ENCODE measurements around the gene CEP128. TPM values are rescaled to one million over a fixed set of nuclear protein-coding genes. Genes with fewer than 3 reads are reported as not detected.
A peak's percentile ranks its signal among the peaks of the same experiment; 100 is the strongest.

Gene CEP128
- total and polyA plus RNA-seq, 5 donors from 2014 or later = 9.3 to 82.8 (median 10.8) TPM

DNA sequence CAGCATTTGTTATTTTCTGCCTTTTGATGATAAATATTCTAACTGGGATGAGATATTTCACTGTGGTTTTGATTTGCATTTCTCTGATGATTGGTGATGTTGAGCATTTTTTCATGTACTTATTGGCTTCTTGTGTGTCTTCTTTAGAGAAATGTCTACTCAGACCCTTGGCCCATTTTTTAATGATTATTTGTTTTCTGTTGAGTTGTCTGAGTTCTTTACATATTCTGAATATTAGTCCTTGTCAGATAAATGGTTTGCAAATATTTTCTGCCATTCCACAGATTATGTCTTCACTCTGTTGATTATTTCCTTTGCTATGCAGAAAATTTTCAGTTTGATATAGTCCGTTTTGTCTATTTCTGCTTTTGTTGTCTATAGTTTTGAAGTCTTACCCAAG lies 317.0 kb downstream of the CEP128 start:
- Histone ChIP-seq H3K36me3 (ENCODE audit: control insufficient read depth, insufficient read depth, low read length) (no peaks in the 10 kb centered on the region), H3K9me3 (ENCODE audit: control insufficient read depth in 2 of 2, low read length in 2 of 2) (no peaks in the 10 kb centered on the region), H3K27ac (ENCODE audit: insufficient read depth, low read length, poor library complexity, severe bottlenecking) (no peak overlapping the region), H3K4me1 (ENCODE audit: control insufficient read depth, insufficient read depth, low read length, poor library complexity, severe bottlenecking) (no peaks in the 10 kb centered on the region), H3K4me3 (ENCODE audit: low read depth, low read length) (no peak overlapping the region), H3K27me3 (ENCODE audit: control insufficient read depth, insufficient read depth, low read length) (no peaks in the 10 kb centered on the region)
- Mint-ChIP-seq H3K36me3 (no peaks in the 10 kb centered on the region), H3K27ac (no peak overlapping the region), H3K4me3 (no peak overlapping the region), H3K9me3 (peaks cover 2 to 17% (median 7%) of the 10 kb centered on the region in 7 donors), H3K27me3 (no peaks in the 10 kb centered on the region), H3K4me1 (peaks cover 0 to 9% (median 2%) of the 10 kb centered on the region in 4 donors)
- DNase-seq (no peak), ATAC-seq (ENCODE audit: low read depth in 2 of 2) (no peak)

DNA sequence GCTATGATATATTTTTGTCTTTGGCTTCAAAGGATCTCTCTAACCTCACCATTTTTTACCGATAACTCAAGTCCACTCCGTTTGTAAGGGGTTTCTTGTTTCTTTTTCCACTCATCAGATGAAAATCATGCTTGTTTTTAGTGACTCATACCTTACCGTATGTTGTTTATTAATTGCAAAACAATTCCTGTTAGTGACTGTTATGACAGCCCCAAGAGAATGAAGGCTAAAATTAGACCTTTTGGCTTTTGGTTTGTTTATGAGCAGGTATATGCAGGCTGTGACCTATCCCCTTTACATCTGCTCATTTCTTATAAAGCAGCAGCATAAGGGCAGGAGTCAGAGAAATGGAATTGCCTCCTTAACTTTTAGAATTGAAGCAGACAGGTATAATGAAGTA lies 319.8 kb downstream of the CEP128 start:
- H3K27ac ChIP-seq (ENCODE audit: insufficient read depth, low read length, poor library complexity, severe bottlenecking) = no peak overlapping the region
- no peak overlapping the region for H3K4me3 Mint-ChIP-seq
- peaks cover 0 to 11% (median 3%) of the 10 kb centered on the region in 4 donors for H3K4me1 Mint-ChIP-seq
- peaks cover 0 to 17% (median 7%) of the 10 kb centered on the region in 7 donors for H3K9me3 Mint-ChIP-seq
- no peaks in the 10 kb centered on the region for H3K27me3 Mint-ChIP-seq
- peak overlapping the region in 1 of 3 donors; percentile 24 for H3K27ac Mint-ChIP-seq
- H3K9me3 ChIP-seq (ENCODE audit: control insufficient read depth in 2 of 2, low read length in 2 of 2) = no peaks in the 10 kb centered on the region
- peak in 1 of 2 donors; percentile 39 for ATAC-seq (ENCODE audit: low read depth in 2 of 2)
- no peaks in the 10 kb centered on the region for H3K4me1 ChIP-seq (ENCODE audit: control insufficient read depth, insufficient read depth, low read length, poor library complexity, severe bottlenecking)
- no peak for DNase-seq
- H3K27me3 ChIP-seq (ENCODE audit: control insufficient read depth, insufficient read depth, low read length) = no peaks in the 10 kb centered on the region
- H3K36me3 Mint-ChIP-seq = no peaks in the 10 kb centered on the region
- H3K36me3 ChIP-seq (ENCODE audit: control insufficient read depth, insufficient read depth, low read length) = no peaks in the 10 kb centered on the region
- no peak overlapping the region for H3K4me3 ChIP-seq (ENCODE audit: low read depth, low read length)

DNA sequence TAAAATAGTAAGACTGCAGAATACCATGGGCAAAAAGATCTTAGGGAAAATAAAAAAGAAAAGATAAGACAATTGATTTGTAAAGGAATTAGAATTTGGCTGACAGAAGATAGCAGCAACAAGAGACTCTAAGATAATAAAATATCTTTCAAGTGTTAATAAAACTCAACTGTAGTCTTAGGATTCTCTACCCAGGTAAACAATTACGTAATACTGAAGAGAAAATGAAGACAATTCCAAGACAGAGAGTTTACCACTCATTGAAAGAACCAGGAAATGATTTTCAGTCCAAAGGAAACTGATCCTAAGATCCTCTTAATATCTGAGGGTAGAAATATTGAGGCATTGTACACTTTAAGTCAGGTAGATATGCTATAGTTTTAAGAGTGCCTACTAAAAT lies 321.1 kb downstream of the CEP128 start:
- Histone ChIP-seq H3K27me3 (ENCODE audit: control insufficient read depth, insufficient read depth, low read length) (no peaks in the 10 kb centered on the region), H3K9me3 (ENCODE audit: control insufficient read depth in 2 of 2, low read length in 2 of 2) (no peaks in the 10 kb centered on the region), H3K27ac (ENCODE audit: insufficient read depth, low read length, poor library complexity, severe bottlenecking) (no peak overlapping the region), H3K4me1 (ENCODE audit: control insufficient read depth, insufficient read depth, low read length, poor library complexity, severe bottlenecking) (no peaks in the 10 kb centered on the region), H3K4me3 (ENCODE audit: low read depth, low read length) (no peak overlapping the region), H3K36me3 (ENCODE audit: control insufficient read depth, insufficient read depth, low read length) (no peaks in the 10 kb centered on the region)
- ATAC-seq (ENCODE audit: low read depth in 2 of 2) (no peak), DNase-seq (no peak)
- no peak overlapping the region for H3K4me3 Mint-ChIP-seq
- peaks cover 0 to 18% (median 7%) of the 10 kb centered on the region in 4 donors for H3K4me1 Mint-ChIP-seq
- H3K36me3 Mint-ChIP-seq = no peaks in the 10 kb centered on the region
- no peaks in the 10 kb centered on the region for H3K27me3 Mint-ChIP-seq
- no peak overlapping the region for H3K27ac Mint-ChIP-seq
- peaks cover 0 to 13% (median 7%) of the 10 kb centered on the region in 7 donors for H3K9me3 Mint-ChIP-seq

DNA sequence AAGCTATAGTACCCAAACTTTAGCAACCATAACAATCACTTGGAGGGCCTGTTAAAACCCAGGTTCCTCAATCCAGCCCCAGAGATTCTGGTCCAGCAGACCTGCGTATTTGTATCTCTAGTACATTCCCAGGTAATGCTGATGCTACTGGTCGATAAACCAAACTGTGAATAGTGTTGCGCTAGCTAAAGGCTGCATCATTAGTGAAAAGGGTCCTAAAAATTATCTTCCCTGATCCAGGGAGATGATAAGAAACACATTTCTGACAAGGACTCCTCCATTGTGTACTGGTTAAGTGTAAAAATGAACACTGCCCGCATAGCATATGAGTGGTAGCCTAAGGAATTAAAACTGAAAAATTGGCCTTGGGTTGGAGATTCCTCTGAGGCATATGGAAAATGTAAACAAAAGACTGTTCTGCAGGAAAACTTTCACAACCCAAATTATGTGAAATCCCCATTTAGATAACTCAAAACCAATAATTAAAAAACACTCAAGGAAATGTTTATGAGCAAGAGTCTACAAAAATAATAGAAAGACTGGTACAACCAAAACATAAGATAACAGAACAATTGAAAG lies 322.7 kb downstream of the CEP128 start:
- ATAC-seq (ENCODE audit: low read depth in 2 of 2) (no peak), DNase-seq (no peak)
- Mint-ChIP-seq H3K4me3 (no peak overlapping the region), H3K36me3 (no peaks in the 10 kb centered on the region), H3K27ac (no peak overlapping the region), H3K9me3 (peaks cover 0 to 7% (median 2%) of the 10 kb centered on the region in 7 donors), H3K27me3 (no peaks in the 10 kb centered on the region), H3K4me1 (peaks cover 0 to 27% (median 6%) of the 10 kb centered on the region in 4 donors)
- no peak overlapping the region for H3K27ac ChIP-seq (ENCODE audit: insufficient read depth, low read length, poor library complexity, severe bottlenecking)
- H3K36me3 ChIP-seq (ENCODE audit: control insufficient read depth, insufficient read depth, low read length) = no peaks in the 10 kb centered on the region
- no peaks in the 10 kb centered on the region for H3K4me1 ChIP-seq (ENCODE audit: control insufficient read depth, insufficient read depth, low read length, poor library complexity, severe bottlenecking)
- H3K4me3 ChIP-seq (ENCODE audit: low read depth, low read length) = no peak overlapping the region
- no peaks in the 10 kb centered on the region for H3K27me3 ChIP-seq (ENCODE audit: control insufficient read depth, insufficient read depth, low read length)
- no peaks in the 10 kb centered on the region for H3K9me3 ChIP-seq (ENCODE audit: control insufficient read depth in 2 of 2, low read length in 2 of 2)

DNA sequence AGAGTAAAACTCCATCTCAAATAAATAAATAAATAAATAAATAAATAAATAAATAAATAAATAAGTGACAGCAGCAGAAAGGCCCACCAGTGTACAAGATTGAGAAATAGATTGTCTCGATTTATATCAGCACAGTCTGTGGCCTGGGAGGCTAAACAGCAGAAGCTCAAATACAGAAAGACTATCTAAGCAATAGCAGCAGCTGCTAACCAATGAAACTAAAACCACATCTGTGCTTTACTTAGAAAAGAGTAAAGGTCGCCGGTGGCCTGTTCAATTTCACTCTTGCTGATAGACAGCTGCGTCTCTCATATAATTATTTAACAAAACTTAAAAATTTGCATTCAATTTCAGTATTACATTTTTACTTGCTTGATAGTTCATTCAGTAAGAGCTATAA lies 325.7 kb downstream of the CEP128 start:
- H3K4me3 ChIP-seq (ENCODE audit: low read depth, low read length) = no peak overlapping the region
- H3K4me1 ChIP-seq (ENCODE audit: control insufficient read depth, insufficient read depth, low read length, poor library complexity, severe bottlenecking) = no peaks in the 10 kb centered on the region
- H3K27ac Mint-ChIP-seq = no peak overlapping the region
- H3K36me3 ChIP-seq (ENCODE audit: control insufficient read depth, insufficient read depth, low read length) = no peaks in the 10 kb centered on the region
- H3K9me3 Mint-ChIP-seq = peaks cover 0 to 1% (median 0%) of the 10 kb centered on the region in 7 donors
- H3K4me3 Mint-ChIP-seq = no peak overlapping the region
- no peaks in the 10 kb centered on the region for H3K36me3 Mint-ChIP-seq
- H3K9me3 ChIP-seq (ENCODE audit: control insufficient read depth in 2 of 2, low read length in 2 of 2) = no peaks in the 10 kb centered on the region
- ATAC-seq (ENCODE audit: low read depth in 2 of 2) (no peak), DNase-seq (peak in 1 of 3 donors; percentile 20)
- no peaks in the 10 kb centered on the region for H3K27me3 ChIP-seq (ENCODE audit: control insufficient read depth, insufficient read depth, low read length)
- no peaks in the 10 kb centered on the region for H3K27me3 Mint-ChIP-seq
- no peak overlapping the region for H3K27ac ChIP-seq (ENCODE audit: insufficient read depth, low read length, poor library complexity, severe bottlenecking)
- peaks cover 0 to 18% (median 6%) of the 10 kb centered on the region in 4 donors for H3K4me1 Mint-ChIP-seq

DNA sequence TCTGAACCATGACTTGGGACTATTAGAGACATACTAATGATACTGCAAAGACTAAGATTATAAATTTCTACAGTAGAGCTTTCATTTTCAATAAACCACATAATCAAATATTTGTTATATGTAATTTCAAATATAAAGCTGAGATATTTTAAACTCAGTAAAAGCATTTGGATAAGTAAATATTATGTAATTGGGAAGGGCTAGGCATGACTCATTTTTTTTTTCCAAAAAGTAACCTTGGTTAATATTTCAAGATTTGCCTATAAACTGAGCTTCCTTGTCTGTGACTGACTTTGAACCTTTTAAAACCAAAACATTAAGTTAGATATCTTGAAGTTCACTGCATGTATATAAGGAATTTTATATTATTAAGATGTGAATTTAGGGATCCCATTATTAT lies 332.5 kb downstream of the CEP128 start:
- no peaks in the 10 kb centered on the region for H3K27me3 ChIP-seq (ENCODE audit: control insufficient read depth, insufficient read depth, low read length)
- Mint-ChIP-seq H3K27me3 (no peaks in the 10 kb centered on the region), H3K4me3 (no peak overlapping the region), H3K27ac (no peak overlapping the region), H3K9me3 (peaks cover 0 to 1% (median 0%) of the 10 kb centered on the region in 7 donors), H3K36me3 (no peaks in the 10 kb centered on the region), H3K4me1 (peaks cover 0 to 9% (median under 1%) of the 10 kb centered on the region in 4 donors)
- no peak overlapping the region for H3K27ac ChIP-seq (ENCODE audit: insufficient read depth, low read length, poor library complexity, severe bottlenecking)
- H3K9me3 ChIP-seq (ENCODE audit: control insufficient read depth in 2 of 2, low read length in 2 of 2) = no peaks in the 10 kb centered on the region
- no peaks in the 10 kb centered on the region for H3K36me3 ChIP-seq (ENCODE audit: control insufficient read depth, insufficient read depth, low read length)
- no peak overlapping the region for H3K4me3 ChIP-seq (ENCODE audit: low read depth, low read length)
- no peak for DNase-seq
- H3K4me1 ChIP-seq (ENCODE audit: control insufficient read depth, insufficient read depth, low read length, poor library complexity, severe bottlenecking) = no peaks in the 10 kb centered on the region
- no peak for ATAC-seq (ENCODE audit: low read depth in 2 of 2)

DNA sequence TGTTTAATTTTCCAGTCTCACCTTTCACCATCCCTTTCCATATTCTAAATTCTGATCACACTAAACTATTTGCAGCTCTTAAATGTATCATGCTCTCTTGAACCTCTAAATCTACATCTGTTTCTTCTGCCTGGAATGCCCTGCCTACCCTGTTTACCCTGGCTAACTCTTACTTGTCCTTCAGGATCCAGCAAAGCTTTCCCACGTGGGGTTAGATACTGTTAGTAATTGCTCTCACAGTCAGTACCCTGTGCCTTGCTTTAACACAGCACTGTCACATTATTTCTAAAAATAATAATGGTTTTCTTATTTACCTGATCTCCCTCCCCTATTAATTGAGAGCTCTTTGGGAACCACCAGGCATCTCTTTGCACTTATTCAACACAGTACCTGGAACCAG lies 333.0 kb downstream of the CEP128 start:
- DNase-seq = no peak
- H3K9me3 Mint-ChIP-seq = peaks cover 0 to 1% (median 0%) of the 10 kb centered on the region in 7 donors
- Histone ChIP-seq H3K27ac (ENCODE audit: insufficient read depth, low read length, poor library complexity, severe bottlenecking) (no peak overlapping the region), H3K9me3 (ENCODE audit: control insufficient read depth in 2 of 2, low read length in 2 of 2) (no peaks in the 10 kb centered on the region), H3K27me3 (ENCODE audit: control insufficient read depth, insufficient read depth, low read length) (no peaks in the 10 kb centered on the region), H3K36me3 (ENCODE audit: control insufficient read depth, insufficient read depth, low read length) (no peaks in the 10 kb centered on the region), H3K4me1 (ENCODE audit: control insufficient read depth, insufficient read depth, low read length, poor library complexity, severe bottlenecking) (no peaks in the 10 kb centered on the region), H3K4me3 (ENCODE audit: low read depth, low read length) (no peak overlapping the region)
- H3K36me3 Mint-ChIP-seq = no peaks in the 10 kb centered on the region
- no peaks in the 10 kb centered on the region for H3K27me3 Mint-ChIP-seq
- no peak overlapping the region for H3K27ac Mint-ChIP-seq
- H3K4me3 Mint-ChIP-seq = no peak overlapping the region
- H3K4me1 Mint-ChIP-seq = peaks cover 0 to 9% (median under 1%) of the 10 kb centered on the region in 4 donors
- no peak for ATAC-seq (ENCODE audit: low read depth in 2 of 2)

Data from CD4-positive, CD25-positive, alpha-beta regulatory T cell (primary cell).